GM18870 (cell line): ENCODE measurements around the gene LRRC3C.
"Not testable (repeated sequence)": the region's sequence is repeated elsewhere in the genome, so short reads cannot be mapped to it uniquely, and the experiment has no call there.

ENCODE experiments used
- ATAC-seq: cut with Tn5 transposase; IDR thresholded peaks from one replicate; pipeline ENCODE4 v1.9.1; 2021; ENCODE audit warnings: moderate library complexity; ENCODE audit not compliant: unreplicated experiment

LRRC3C gene

DNA sequence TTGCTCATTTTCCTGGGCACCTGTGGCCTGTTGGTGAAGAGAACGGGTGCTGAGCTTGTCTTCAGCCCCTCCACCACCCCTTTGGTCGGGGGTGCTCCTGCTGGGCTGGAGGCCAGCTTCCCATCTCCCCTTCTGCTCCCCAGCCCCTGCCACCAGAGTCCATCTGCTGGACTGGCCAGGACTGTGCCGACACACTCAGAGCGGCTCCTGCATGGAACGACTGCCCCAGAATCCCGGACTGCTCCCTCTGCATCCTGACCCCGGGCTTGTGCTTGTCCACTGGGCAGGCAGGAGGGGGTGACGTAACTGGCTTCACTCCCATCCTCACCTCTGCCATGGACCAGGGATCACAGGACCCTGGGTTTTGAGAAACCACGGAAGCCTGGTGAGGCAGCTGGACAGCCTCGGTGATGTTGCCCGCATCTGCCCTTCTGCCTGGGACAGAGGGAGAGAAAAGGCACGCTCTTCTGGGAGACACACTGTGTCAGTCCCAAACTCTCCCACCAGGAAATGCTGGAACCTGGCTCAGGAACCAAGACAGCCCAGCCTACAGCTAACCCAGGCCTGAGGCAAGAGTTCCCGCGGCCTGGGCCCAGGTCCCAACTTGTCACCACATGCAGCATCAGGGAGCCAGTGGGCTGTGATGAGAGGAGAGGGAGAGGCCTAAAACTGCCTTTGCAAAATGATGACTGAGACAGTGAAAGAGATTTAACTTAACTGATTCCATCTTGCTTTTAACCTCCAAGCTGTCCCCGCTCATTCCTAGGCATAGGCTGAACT lies 19.2 kb downstream of the LRRC3C start:
- ATAC-seq: no peak

DNA sequence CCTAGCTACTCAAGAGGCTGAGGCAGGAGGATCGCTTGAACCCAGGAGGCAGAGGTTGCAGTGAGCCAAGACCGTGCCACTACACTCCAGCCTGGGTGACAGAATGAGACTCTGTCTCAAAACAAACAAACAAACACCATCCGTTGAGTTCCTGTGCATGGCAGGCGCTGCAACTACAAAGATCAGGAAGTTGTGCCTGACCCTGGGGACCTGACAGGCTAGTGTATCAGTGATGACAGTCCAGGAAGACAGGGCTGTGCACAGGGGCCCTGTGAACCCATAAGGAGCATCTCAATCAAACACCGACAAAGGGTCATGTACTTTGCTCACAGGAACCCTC lies 20.9 kb downstream of the LRRC3C start:
- ATAC-seq: not testable (repeated sequence)

DNA sequence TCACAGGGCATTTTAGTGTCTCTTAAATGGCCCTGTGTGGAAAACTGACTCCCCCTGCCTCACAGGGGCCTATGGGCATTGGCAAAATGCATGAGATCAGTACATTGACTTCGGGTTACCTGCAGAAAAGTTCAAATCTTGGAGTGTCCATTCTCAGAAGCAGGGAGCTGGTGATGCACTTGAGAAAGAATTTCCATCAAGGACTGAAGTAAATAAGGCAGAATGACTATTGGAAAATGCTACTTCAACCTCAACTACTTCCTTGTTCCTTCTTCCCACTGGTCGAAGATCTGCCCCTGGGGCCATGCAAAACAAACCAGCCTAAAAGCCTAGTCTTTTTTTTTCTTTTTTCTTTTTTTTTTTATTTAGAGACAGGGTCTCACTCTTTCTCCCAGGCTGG lies 21.5 kb downstream of the LRRC3C start:
- ATAC-seq: no peak

DNA sequence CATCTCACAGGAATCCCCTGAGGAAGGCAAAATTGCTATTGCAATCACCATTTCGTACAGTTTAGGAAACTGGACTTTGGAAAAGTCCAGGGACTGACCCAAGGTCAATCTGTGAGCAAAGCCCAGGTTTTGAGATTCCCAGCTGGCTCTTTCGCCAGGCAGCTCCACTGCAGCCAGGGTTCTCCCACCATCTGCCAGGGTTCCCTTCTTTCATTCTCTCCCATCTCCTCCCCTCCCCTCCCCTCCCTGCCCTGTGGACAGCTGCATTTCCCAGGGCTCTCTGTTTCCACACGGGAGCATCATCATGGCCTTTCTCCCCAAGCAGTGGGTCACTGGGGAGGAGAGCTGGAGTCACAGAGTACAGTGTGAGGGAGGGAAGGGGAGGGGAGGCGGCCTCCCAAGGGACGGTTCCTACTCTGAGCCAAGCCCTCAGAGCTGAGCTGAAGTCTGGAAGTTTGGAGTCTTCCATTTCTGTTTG lies 23.4 kb downstream of the LRRC3C start:
- ATAC-seq: no peak

DNA sequence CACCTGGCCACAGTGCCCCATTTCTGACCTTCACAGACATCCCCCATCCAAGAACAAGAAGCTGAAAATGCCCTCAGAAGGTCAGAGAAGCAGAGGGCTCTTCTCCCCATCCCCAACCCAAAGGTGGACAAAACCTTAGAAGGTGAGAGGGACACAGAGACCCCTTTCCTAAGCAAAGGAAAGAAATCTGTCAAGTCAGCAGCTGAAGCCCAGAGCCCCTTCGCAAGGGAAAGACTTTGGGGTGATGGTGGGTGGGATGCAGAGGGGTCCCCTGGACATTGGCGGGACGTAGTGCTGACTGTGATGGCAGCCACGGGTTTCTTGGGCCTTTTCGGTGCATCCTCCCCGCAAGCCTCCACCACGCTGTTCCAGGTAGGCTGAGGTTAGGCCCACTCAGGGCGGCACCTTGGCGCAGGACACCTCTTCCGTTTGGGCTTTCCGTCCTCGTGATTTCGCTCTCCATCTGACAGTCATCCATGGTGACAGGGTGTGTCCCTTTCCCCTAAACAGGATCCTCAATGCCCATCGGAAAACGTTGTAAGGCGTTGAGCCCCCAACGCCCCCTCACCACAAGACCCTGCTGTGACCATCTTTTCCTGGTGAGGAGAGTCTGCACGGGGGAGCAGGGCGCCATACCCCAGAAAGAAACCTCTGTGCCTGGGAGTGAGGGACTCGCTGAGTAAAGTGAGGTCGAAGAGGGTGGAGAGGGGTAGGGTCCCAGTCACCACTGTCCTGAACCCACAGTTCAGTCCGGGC lies 24.6 kb downstream of the LRRC3C start:
- no peak for ATAC-seq

DNA sequence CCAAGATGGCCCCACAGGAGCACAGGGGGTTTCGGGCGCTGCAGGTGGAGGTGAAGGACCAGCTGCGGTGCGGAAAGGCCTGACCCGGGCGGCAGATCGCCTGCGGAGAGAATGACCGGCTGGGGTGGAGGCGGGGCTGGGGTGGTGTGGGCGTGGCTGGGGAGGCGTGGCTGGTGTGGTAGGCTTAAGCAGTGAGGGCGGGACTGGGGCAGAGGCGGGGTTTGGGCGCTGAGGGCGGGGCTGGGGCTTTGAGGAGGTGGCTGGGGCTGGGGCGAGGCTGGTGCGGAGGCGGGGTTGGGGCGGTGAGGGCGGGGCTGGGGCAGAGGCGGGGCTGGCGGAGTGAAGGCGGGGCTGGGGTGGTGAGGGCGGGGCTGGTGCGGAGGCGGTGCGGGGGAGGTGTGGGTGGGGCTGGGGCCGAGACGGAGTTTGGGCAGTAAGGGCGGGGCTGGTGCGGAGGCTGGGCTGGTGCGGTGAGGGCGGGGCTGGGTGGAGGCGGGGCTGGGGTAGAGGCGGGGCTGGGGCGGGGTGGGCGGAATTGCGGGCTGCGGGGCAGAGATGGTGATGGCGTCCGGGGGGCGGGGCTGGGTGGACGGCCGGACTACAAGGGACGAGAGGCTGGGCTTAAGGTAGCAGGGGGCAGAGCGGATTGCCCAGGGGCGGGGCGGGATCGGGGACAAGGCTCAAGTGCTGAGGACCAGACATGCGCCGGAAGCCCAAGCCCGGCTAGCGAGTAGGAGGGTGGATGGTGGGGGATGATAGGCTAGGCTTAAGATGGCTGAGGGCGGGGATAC lies 25.3 kb downstream of the LRRC3C start:
- peak; percentile 64 for ATAC-seq

DNA sequence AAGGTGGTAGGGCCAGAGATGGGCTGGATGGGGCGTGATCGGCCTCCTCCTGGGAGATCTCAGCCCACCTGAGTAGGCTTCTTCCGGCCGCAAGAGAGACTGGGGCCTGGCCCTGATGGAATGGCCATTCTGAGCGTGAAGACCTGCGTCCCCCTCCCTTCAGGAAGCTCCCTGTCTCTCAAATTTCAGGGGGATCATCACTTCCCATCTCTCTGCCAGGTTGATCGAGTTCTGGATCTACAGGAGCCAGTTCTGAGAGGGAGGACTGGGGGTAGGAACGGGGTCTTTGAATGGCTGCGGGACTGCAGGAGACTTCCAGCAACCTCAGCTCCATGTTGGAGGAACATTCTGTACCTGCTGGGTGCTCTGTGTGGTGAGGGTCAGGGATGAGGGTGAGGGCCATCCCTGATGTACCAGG lies 25.9 kb downstream of the LRRC3C start:
- no peak for ATAC-seq

DNA sequence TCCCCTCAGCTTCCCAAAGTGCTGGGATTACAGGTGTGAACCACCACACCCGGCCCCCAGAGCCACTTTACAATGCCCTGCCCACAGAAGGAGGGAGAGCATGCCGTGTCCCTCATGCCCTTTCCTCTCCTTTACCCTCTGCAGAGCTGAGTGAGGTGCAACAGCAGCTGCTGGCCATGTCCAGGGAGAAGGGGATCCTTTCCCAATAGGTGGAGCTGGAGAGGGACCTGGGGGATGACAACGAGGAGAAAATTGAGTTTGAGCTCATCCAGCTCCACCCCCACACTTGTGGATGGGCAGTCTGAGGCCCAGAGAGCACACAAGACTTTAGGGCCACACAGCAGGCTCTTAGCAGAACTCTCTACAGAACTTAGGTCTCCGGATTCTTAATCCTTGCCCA lies 27.3 kb downstream of the LRRC3C start:
- ATAC-seq: no peak

DNA sequence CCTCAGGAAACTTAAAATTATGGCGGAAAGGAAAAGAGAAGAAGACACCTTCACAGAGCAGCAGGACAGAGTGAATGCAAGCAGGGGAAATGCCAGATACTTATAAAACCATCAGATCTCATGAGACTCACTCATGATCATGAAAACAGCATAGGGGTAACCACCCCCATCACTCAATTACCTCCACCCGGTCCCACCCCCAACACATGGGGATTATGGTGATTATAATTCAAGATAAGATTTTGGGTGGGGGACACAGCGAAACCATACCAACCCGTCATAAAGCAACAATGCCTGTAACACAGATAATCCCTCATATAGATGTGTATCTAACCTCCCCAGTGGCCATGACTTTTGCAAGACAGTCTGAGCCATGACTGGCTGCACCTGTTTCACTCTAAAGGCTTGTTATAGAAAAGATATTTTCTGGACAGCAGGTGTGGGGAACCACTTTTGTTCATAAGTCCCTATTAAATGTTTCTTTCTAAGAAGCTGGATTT lies 28.2 kb downstream of the LRRC3C start:
- no peak for ATAC-seq

DNA sequence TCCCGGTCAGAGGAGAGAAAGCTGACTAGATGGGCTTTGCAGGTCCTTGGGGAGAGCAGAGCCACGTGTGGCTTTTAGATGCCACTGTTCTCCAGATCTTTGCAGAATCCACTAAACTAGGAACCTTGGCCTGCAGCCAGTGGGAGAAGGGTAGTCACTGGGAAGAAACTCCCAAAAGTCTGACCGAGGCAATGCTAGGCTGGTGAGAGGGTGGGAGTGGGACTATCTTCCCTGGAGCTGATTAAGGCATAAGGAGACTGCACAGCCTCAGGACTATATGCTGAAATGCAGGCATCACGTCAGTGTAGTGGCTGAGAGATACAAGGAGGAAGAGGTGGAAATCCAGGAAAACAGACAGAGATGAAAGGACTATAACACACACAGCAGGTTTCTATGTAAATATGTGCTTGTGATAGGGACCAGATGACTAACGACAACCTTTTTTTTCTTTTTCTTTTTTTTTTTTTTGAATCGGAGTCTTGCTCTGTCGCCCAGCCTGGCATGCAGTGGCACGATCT lies 33.1 kb downstream of the LRRC3C start:
- no peak for ATAC-seq

DNA sequence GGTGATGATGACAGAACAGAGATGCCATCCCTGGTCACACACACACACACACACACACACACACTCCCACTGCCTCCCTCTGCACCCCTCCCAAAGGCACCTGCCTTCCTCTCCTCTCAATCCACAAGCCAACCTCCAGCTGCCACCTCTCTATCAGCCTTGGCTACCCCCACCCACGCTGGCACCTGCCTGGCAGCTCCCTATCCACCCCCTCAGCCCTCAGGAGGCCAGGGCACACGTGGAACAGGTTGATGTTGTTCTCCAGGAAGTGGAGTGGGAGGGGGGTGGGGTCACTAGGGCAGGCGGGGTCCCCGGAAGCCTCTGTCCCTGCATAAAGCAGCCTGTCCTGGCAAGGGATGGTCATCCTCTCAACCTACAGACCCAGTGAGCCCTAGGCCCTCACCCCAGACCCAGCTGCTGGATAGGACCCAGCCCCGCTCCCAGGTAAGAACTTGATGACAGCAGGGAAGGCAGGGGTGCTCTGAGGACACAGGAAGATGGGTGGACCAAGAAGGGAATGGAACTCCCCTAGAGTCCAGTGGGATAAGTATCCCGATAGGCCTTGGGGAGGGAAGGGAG lies 35.2 kb downstream of the LRRC3C start, which contains the start of gene GSDMA:
TSS of gene GSDMA (plus strand) at position 363 of the 579 bp plus-strand sequence. CDS start 2,684 bp downstream, outside the sequence.
- ATAC-seq: no peak

DNA sequence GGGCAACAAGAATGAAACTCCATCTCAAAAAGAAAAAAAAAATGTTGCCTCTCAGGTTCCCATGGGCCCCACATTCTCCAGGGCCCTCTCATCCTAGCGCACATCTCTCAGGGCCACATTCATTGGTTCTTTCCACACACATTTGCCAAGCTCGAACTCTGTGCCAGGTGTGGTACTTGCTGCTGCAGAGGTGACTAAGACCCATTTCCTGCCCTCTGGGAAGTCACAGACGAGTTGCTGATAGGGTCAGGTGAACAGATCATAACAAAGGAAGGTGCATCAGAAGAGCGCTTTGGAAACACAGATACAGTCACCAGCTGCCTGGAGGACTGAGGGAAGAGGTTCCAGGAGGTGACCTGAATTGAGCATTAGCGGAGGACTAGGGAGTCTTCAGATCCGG lies 36.3 kb downstream of the LRRC3C start:
- no peak for ATAC-seq

DNA sequence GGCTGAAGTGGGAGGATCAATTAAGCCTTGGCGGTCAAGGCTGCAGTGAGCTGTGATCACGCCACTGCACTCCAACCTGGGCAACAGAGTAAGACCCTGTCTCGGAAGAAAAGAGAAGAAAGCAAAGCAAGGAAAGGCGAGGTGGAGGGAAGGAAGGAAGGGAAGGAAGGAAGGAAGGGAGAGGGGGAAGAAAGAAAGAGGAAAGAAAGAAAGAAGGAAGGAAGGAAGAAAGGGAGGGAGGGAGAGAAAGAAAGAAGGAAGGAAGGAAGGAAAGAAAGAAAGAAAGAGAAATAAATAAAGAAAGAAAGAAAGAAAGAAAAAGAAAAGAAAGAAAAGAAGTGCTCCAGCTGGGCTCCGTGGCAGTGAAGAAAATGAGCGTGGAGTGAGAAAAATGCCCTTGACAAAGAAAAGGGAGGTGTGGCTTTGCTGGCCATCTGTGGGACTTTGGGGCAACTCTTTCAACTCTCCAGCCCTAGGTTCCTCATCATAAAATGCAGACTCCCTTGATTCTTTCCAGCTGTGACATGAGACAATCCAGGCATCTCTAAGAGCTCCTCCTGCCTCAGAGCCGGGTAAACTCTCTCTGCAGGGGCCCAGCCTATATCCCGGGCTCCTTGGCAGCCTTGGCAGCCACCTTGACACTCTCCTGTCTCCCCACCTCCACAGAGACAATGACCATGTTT lies 37.6 kb downstream of the LRRC3C start:
- ATAC-seq: no peak

DNA sequence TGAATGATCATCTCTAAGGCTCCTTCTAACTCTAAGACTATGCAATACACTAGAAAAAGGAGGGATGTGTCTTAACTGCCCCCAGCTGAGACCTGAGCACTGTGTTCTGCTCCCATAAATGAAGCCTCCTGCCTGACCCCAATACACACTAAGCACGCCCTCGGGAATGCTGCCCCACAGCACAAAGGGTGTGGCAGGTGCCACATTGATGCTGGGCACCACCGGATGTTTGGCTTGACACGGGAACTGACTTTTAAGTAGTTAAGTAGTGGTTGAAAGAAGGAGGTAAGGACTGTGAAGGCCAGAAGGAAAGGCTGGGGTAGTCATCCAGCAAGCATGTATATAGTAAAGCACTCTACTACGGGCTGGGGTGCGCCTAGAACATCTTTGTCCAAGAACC lies 39.2 kb downstream of the LRRC3C start:
- no peak for ATAC-seq

DNA sequence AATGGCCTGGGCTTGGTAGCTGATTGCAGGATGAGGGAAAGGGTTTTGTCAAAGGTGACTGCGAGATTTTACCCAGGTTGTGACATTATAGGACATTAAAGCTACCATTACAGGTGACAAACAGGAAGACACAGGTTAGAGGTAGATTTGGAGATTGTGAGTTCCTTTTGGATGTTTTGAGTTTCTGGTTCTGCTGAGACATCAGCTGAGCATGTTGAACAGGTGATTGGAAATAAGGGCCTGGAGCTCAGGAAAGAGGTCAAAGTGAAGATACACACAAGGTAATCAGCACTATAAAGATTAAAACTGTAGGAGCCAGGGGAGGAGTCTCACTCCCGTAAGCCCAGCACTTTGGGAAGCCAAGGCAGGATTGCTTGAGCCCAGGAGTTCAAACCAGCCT lies 41.2 kb downstream of the LRRC3C start:
- ATAC-seq: no peak

DNA sequence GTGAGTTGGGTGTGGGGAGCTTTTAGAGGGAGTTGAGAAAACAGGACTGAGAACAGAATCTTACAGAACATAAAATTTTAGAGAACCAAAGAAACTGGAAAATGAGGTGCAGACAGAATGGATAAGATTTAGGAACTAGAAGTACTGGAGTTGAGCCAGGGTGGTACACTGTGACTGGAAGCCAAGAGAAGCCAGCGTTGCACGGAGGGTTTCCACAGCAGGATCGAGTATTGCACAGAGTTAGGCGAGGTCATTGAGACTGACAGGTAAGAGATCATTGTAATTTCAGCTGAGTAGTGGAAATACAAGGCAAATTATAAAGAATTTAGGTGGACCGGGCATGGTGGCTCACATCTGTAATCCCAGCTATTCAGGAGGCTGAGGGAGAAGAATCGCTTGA lies 41.8 kb downstream of the LRRC3C start:
- ATAC-seq: no peak

DNA sequence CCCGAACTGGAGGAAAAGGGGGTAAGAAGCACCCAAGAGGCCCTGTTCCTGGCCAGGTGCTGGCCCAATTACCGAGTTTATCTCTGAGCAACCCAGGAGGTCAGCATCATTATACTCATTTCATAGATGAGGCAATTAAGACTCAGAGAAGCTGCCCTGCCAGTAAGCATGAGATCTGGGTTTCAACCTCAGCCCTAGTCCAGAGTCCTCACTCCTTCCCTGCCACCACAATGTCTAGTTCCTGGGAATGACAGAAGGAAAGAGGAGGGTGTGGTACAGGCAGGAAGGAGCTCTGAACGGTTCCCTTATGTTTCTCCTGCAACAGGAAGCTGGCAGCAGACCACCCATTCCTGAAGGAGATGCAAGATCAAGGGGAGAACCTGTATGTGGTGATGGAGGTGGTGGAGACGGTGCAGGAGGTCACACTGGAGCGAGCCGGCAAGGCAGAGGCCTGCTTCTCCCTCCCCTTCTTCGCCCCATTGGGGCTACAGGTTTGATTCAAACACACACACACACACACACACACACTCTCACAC lies 42.7 kb downstream of the LRRC3C start:
- no peak for ATAC-seq

DNA sequence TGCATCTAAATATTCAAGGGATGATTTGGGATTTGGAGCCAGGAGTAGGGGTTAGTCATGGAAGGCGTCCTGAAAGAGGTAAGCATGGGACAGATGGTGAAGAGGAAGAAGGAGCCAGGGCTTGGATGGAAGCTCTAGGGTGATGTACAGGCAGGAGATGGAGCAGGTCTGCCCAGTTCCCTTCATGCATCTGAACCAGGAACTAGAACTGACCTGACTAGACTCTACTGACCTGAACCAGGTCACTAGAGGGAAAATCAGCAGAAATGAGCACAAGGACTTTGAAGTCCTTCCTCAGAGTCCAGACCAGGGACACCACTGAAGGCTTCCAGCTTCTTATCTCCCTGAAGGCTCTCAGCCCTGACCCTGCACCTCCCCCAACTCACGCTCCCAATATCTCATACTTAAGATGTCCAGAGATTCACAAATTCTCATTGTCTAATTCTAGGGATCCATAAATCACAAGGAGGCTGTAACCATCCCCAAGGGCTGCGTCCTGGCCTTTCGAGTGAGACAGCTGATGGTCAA lies 43.6 kb downstream of the LRRC3C start:
- no peak for ATAC-seq

DNA sequence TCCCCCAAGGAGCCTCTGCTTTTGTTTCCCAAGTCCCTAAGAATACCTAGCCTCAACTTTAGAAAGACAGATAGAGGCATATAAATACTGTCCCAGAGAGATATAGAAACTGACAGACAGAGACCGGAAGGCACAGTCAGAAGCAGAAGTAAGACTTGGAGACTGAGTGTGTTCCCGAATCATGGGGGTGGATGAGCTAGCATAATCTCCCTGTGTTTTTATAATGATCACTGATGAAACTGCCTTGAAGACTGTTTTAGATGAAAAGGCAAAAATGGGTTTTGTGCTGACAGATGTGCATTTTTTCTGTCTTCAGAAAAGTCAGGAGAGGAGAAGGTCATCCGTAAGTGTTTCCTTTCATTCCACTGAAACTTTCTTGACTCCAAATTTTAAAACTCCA lies 44.7 kb downstream of the LRRC3C start:
- no peak for ATAC-seq

DNA sequence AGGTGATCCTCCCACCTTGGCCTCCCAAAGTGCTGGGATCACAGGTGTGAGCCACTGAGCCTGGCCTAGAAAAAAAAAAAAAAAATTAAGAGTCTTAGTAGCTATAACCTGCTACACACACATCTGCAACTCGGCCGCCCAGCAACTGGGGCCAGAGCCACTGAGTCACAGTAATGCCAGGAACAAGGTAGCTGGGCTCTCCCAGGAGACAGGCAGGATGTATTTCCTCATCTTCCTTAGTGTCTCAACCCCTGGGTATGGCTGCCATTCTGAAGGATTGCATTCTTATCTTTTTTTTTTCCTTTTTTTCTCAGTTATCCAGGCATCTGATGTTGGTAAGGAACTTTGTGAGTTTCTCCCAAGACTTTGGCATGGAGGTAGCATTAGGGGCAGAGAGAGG lies 46.0 kb downstream of the LRRC3C start:
- ATAC-seq: no peak
